ENCODE results near the gene POLR3H. TPM values are rescaled to one million over a fixed set of nuclear protein-coding genes. Genes with fewer than 3 reads are reported as not detected.
A peak's percentile ranks its signal among the peaks of the same experiment; 100 is the strongest.
"Not testable (repeated sequence)": the region's sequence is repeated elsewhere in the genome, so short reads cannot be mapped to it uniquely, and the experiment has no call there.

Gene POLR3H
- total RNA-seq, 2 donors from 2014 or later = 11.6 to 15.6 TPM

DNA sequence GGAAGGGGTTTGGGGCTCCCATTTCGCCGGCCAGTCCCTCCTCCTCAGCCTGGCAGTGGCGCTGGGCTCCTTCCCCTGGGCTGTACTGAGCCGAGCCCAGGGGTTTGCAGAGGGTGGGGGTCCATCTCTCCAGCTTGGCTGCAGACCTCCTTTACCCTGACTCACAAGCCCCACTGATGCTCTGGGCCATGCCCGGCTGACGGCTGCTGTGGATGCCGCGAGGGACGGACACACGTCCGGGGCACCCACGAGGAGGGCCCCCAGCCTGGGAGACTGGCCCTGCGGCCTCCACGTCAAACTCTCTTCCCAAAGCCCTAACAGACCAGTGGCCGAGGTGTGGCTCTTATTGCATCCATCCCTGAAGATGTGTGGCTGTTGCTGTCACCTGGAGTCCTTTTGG lies 31.3 kb upstream of the POLR3H start:
- no peaks in the 10 kb centered on the region for H3K9me3 Mint-ChIP-seq
- DNase-seq = no peak
- H3K4me3 Mint-ChIP-seq = no peak overlapping the region
- H3K4me1 Mint-ChIP-seq (ENCODE audit: low read depth) = no peaks in the 10 kb centered on the region
- ATAC-seq (replicated peaks in 1 of 2) = no peak
- H3K27ac Mint-ChIP-seq = no peak overlapping the region
- peaks cover 0 to 5% of the 10 kb centered on the region in 2 donors for H3K36me3 Mint-ChIP-seq (ENCODE audit: insufficient read depth in 2 of 2)
- no peaks in the 10 kb centered on the region for H3K27me3 Mint-ChIP-seq (ENCODE audit: low read depth)

GRCh38 chr22:41574847-41575381 lies 30.6 kb upstream of the POLR3H start:
- DNase-seq = no peak
- H3K4me3 Mint-ChIP-seq = no peak overlapping the region
- H3K36me3 Mint-ChIP-seq (ENCODE audit: insufficient read depth in 2 of 2) = no peaks in the 10 kb centered on the region
- H3K27ac Mint-ChIP-seq = no peak overlapping the region
- H3K9me3 Mint-ChIP-seq = no peaks in the 10 kb centered on the region
- H3K4me1 Mint-ChIP-seq (ENCODE audit: low read depth) = no peaks in the 10 kb centered on the region
- no peaks in the 10 kb centered on the region for H3K27me3 Mint-ChIP-seq (ENCODE audit: low read depth)
- ATAC-seq (replicated peaks in 1 of 2) = peak in 1 of 2 donors; percentile 15

DNA sequence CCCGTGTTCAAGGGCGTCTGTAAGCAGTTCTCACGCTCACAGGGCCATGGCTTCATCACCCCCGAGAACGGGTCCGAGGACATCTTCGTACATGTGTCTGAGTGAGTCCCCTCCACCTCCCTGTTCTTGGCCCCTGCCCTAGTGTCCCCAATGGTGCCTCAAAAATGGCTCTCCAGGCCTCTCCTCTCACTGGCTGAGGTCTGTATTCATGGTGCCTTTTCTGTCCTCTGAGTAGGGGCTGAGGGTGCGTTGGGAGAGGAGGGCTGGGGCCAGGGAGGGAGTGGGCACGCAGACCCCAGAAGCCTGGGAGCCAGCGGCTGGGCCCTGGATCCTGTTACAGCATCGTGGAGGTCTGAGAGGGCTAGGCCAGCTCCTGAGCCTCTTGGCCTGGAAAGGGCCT lies 29.4 kb upstream of the POLR3H start:
- Mint-ChIP-seq H3K27ac (no peak overlapping the region), H3K27me3 (ENCODE audit: low read depth) (no peaks in the 10 kb centered on the region)
- no peak for ATAC-seq (replicated peaks in 1 of 2)

DNA sequence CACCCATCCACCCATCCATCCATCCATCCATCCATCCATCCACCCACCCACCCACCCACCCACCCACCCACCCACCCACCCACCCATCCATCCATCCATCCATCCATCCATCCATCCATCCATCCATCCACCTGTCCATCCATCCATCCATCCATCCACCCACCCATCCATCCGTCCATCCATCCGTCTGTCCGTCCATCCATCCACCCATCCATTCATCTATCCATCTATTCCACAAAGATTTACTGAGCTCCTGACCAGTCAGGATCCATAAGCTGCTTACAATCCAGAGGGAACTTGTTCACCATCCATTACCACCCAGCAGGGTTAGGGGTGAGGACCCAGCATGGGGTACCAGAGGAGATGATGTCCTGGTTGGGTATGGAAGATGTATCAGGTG lies 28.0 kb upstream of the POLR3H start:
- not testable (repeated sequence) for H3K4me3 Mint-ChIP-seq; ATAC-seq (replicated peaks in 1 of 2); H3K36me3 Mint-ChIP-seq (ENCODE audit: insufficient read depth in 2 of 2); DNase-seq; H3K27me3 Mint-ChIP-seq (ENCODE audit: low read depth); H3K4me1 Mint-ChIP-seq (ENCODE audit: low read depth); H3K9me3 Mint-ChIP-seq; H3K27ac Mint-ChIP-seq

More for the DNA sequence above, 29.4 kb upstream of the POLR3H start:
- H3K9me3 Mint-ChIP-seq = no peaks in the 10 kb centered on the region
- H3K4me1 Mint-ChIP-seq (ENCODE audit: low read depth) = no peaks in the 10 kb centered on the region
- DNase-seq = no peak
- no peak overlapping the region for H3K4me3 Mint-ChIP-seq
- H3K36me3 Mint-ChIP-seq (ENCODE audit: insufficient read depth in 2 of 2) = no peaks in the 10 kb centered on the region

GRCh38 chr22:41571786-41572185 lies 27.5 kb upstream of the POLR3H start:
- DNase-seq (no peak), ATAC-seq (replicated peaks in 1 of 2) (no peak)
- H3K36me3 Mint-ChIP-seq (ENCODE audit: insufficient read depth in 2 of 2) = no peaks in the 10 kb centered on the region
- H3K4me3 Mint-ChIP-seq = no peak overlapping the region
- H3K27ac Mint-ChIP-seq = no peak overlapping the region
- no peaks in the 10 kb centered on the region for H3K9me3 Mint-ChIP-seq
- H3K4me1 Mint-ChIP-seq (ENCODE audit: low read depth) = no peaks in the 10 kb centered on the region
- H3K27me3 Mint-ChIP-seq (ENCODE audit: low read depth) = no peaks in the 10 kb centered on the region

DNA sequence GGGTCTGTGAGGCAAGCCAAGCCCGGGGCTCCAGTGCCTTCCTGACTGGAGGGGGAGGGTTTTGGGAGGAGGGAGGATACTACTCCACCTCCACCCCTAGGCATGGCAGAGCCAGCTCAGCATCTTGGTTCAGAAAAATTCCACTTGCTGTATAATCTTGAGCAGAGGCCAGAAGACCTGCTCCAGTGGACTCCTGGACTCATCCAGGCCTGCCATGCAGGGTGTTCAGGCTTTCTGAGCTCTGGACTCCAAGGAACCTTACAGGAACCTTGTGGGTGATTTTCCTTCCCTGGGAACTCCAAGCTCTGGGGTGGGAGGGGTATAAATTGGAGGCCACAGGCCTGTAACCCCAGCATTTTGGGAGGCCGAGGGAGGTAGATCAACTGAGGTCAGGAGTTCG lies 26.0 kb upstream of the POLR3H start:
- Mint-ChIP-seq H3K27ac (no peak overlapping the region), H3K9me3 (no peaks in the 10 kb centered on the region), H3K27me3 (ENCODE audit: low read depth) (no peaks in the 10 kb centered on the region), H3K36me3 (ENCODE audit: insufficient read depth in 2 of 2) (no peaks in the 10 kb centered on the region), H3K4me3 (no peak overlapping the region), H3K4me1 (ENCODE audit: low read depth) (peaks cover 7% of the 10 kb centered on the region)
- ATAC-seq (replicated peaks in 1 of 2) (no peak), DNase-seq (no peak)

GRCh38 chr22:41568811-41569210 lies 24.5 kb upstream of the POLR3H start:
- Mint-ChIP-seq H3K27ac (no peak overlapping the region), H3K27me3 (ENCODE audit: low read depth) (no peaks in the 10 kb centered on the region), H3K36me3 (ENCODE audit: insufficient read depth in 2 of 2) (no peaks in the 10 kb centered on the region), H3K9me3 (no peaks in the 10 kb centered on the region), H3K4me1 (ENCODE audit: low read depth) (peaks cover 10% of the 10 kb centered on the region), H3K4me3 (no peak overlapping the region)
- ATAC-seq (replicated peaks in 1 of 2) (no peak), DNase-seq (no peak)

GRCh38 chr22:41567512-41567768 lies 23.2 kb upstream of the POLR3H start:
- Mint-ChIP-seq H3K27ac (no peak overlapping the region), H3K27me3 (ENCODE audit: low read depth) (peaks cover 5% of the 10 kb centered on the region), H3K9me3 (no peaks in the 10 kb centered on the region), H3K36me3 (ENCODE audit: insufficient read depth in 2 of 2) (no peaks in the 10 kb centered on the region), H3K4me3 (no peak overlapping the region), H3K4me1 (ENCODE audit: low read depth) (peaks cover 10% of the 10 kb centered on the region)
- no peak for DNase-seq
- ATAC-seq (replicated peaks in 1 of 2) = no peak

DNA sequence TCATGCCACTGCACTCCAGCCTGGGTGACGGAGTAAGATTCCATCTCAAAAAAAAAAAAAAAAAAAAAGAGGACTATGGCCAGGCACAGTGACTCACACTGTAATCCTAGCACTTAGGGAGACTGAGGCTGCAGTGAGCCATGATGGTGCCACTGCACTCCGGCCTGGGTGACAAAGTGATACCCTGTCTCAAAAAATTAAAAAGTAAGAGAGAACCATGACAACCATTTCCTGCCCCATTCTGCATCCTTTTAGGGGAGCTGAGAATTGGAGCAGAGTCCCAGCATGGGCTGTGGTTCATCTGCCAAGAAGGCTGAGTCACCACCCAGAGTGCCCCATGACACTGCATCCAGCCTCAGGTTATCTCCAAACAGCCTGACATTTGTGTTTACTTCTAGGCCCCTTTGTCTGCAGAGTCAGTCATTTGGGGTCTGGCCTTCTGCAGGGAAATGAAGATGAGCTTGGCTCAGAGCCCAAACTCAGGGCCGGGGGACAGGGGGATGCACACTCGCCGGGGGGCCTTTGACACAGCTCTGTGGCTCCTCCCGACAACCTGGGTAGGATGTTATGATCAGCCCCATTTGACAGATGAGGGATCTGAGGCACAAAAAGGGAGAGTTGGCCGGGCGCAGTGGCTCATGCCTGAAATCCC lies 21.3 kb upstream of the POLR3H start:
- H3K27ac Mint-ChIP-seq = no peak overlapping the region
- ATAC-seq (replicated peaks in 1 of 2) (peak; percentile 92 to 93), DNase-seq (peak; percentile 49 to 59)
- H3K36me3 Mint-ChIP-seq (ENCODE audit: insufficient read depth in 2 of 2) = no peaks in the 10 kb centered on the region
- peaks cover 22% of the 10 kb centered on the region for H3K27me3 Mint-ChIP-seq (ENCODE audit: low read depth)
- H3K4me3 Mint-ChIP-seq = no peak overlapping the region
- H3K9me3 Mint-ChIP-seq = no peaks in the 10 kb centered on the region
- peaks cover 10% of the 10 kb centered on the region for H3K4me1 Mint-ChIP-seq (ENCODE audit: low read depth)

GRCh38 chr22:41564563-41564962 lies 20.3 kb upstream of the POLR3H start:
- Mint-ChIP-seq H3K4me3 (no peak overlapping the region), H3K4me1 (ENCODE audit: low read depth) (peaks cover 10% of the 10 kb centered on the region), H3K9me3 (no peaks in the 10 kb centered on the region), H3K36me3 (ENCODE audit: insufficient read depth in 2 of 2) (no peaks in the 10 kb centered on the region), H3K27ac (no peak overlapping the region), H3K27me3 (ENCODE audit: low read depth) (peaks cover 32% of the 10 kb centered on the region)
- no peak for ATAC-seq (replicated peaks in 1 of 2)
- DNase-seq = no peak

- Mint-ChIP-seq H3K27ac (no peak overlapping the region), H3K27me3 (ENCODE audit: low read depth) (peaks cover 33% of the 10 kb centered on the region), H3K9me3 (no peaks in the 10 kb centered on the region), H3K4me3 (no peak overlapping the region), H3K36me3 (ENCODE audit: insufficient read depth in 2 of 2) (no peaks in the 10 kb centered on the region), H3K4me1 (ENCODE audit: low read depth) (peaks cover 10% of the 10 kb centered on the region)
- DNase-seq = no peak
- no peak for ATAC-seq (replicated peaks in 1 of 2)
Observed at GRCh38 chr22:41563051-41563711, 18.9 kb upstream of the POLR3H start.

DNA sequence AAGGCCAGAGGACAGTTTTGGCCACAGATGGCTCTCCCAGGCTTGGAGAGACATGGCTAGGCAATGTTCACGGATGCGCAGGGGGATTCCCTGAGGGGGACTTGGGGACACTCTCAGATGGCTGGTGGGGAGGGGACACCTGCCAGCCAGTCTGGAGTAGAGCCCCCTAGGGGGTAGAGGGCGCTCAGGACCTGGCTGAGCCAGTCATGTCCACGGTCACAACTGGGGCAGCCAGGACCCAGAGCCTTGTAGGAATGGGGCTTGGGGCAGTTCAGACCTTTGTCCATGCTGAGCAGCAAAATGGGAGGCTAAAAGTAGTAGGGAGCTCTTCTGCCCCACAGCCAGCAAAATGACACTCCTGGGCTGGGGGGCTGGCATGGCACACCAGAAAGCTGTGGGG lies 18.2 kb upstream of the POLR3H start:
- H3K9me3 Mint-ChIP-seq = no peaks in the 10 kb centered on the region
- no peaks in the 10 kb centered on the region for H3K36me3 Mint-ChIP-seq (ENCODE audit: insufficient read depth in 2 of 2)
- peaks cover 33% of the 10 kb centered on the region for H3K27me3 Mint-ChIP-seq (ENCODE audit: low read depth)
- H3K4me1 Mint-ChIP-seq (ENCODE audit: low read depth) = peaks cover 10% of the 10 kb centered on the region
- no peak overlapping the region for H3K27ac Mint-ChIP-seq
- no peak overlapping the region for H3K4me3 Mint-ChIP-seq
- ATAC-seq (replicated peaks in 1 of 2) = no peak
- no peak for DNase-seq

DNA sequence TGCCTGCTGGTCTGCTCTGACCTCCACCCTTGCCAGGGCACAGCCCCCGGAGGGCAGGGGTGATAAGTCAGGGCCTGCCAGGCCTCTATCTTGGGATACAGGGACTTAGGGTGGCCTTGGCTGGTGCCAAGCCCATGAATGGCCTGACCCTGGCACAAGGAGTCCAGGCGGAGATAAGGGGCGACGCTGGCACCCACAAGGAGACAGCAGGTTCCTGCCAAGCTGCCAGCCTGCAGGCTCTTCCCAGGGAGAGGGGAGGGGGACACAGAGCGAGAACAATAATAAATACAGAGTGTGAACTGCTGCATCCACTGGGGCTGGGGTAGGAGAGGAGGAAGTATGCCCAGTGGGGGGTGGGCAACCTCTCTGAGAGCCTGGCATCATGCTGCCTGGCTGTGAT lies 17.5 kb upstream of the POLR3H start:
- Mint-ChIP-seq H3K27me3 (ENCODE audit: low read depth) (peaks cover 34% of the 10 kb centered on the region), H3K4me1 (ENCODE audit: low read depth) (peaks cover 10% of the 10 kb centered on the region), H3K36me3 (ENCODE audit: insufficient read depth in 2 of 2) (no peaks in the 10 kb centered on the region), H3K4me3 (no peak overlapping the region), H3K27ac (no peak overlapping the region), H3K9me3 (no peaks in the 10 kb centered on the region)
- no peak for ATAC-seq (replicated peaks in 1 of 2)
- no peak for DNase-seq

DNA sequence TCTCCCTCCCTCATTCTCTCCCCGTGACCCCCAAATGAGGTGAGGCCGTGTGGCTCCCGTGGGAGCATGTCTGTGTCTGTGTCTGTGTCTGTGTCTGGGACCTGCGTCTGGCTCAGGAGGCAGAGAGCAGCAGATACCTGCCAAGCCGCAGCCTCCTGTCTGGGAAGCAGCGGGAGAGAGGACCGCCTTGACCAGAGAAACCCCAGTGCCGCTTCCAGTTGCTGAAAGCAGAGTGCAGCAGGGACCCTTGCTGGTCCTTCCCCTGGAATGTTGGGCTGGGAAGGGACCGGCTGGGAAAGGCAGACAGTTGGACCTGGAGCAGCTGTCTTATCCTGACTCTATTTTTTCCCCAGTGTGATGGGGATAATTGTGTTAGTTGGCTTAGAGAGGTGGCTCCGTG lies 17.1 kb upstream of the POLR3H start:
- Mint-ChIP-seq H3K27me3 (ENCODE audit: low read depth) (peaks cover 39% of the 10 kb centered on the region), H3K9me3 (no peaks in the 10 kb centered on the region), H3K4me3 (no peak overlapping the region), H3K27ac (no peak overlapping the region), H3K36me3 (ENCODE audit: insufficient read depth in 2 of 2) (no peaks in the 10 kb centered on the region), H3K4me1 (ENCODE audit: low read depth) (peaks cover 10% of the 10 kb centered on the region)
- ATAC-seq (replicated peaks in 1 of 2) (no peak), DNase-seq (no peak)

Data from activated T-cell treated with anti-CD3 and anti-CD28 coated beads, Interleukin-2, amount 50 U/mL, for 72 hours (primary cell).